Body of pancreas (tissue), 4 donors: ENCODE measurements around the gene RPS8. TPM values are rescaled to one million over a fixed set of nuclear protein-coding genes. Genes with fewer than 3 reads are reported as not detected.
A peak's percentile ranks its signal among the peaks of the same experiment; 100 is the strongest.

ENCODE experiments used
- ATAC-seq: fragments of 150-250 bp; one replicate; pipeline ENCODE4 v1.9.1; 2016
- DNase-seq, 4 donors: peaks; one replicate each; pipeline ENCODE4 v3.0.0-alpha.2; 2019
- H3K27ac ChIP-seq, 4 donors: fragments of 200-600 bp; sonication (generic); 1 replicate in 3 of 4; 2 replicates in 1 of 4; pipeline versions ENCODE4 v1.5.1 to v1.6.1; 2016 to 2019; ENCODE audit warnings: mild to moderate bottlenecking in 1 of 4, mixed read lengths in 1 of 4, moderate library complexity in 1 of 4
- H3K27me3 ChIP-seq, 2 donors: fragments of 200-600 bp; sonication (generic); one replicate each; pipeline ENCODE4 v1.6.0; 2016; ENCODE audit warnings: mild to moderate bottlenecking in 1 of 2
- H3K36me3 ChIP-seq, 2 donors: fragments of 200-600 bp; sonication (generic); replicated peaks in 1 of 2; 2 replicates each; pipeline ENCODE4 v1.5.1; 2016; ENCODE audit warnings: low read depth in 2 of 2; ENCODE audit not compliant: insufficient read depth in 1 of 2
- H3K4me1 ChIP-seq: fragments of 200-600 bp; sonication (generic); one replicate; pipeline ENCODE4 v1.6.0; 2016
- H3K4me3 ChIP-seq, 2 donors: fragments of 200-600 bp; sonication (generic); 1 replicate in 1 of 2; 2 replicates in 1 of 2; pipeline ENCODE4 v1.5.1; 2016 to 2019
- H3K9me3 ChIP-seq, 3 donors: fragments of 200-600 bp; sonication (generic); 1 replicate in 2 of 3; 2 replicates in 1 of 3; pipeline ENCODE4 v1.5.1; 2016
- CTCF ChIP-seq, 7 experiments: fragments of 450-650 bp in 4 of 7; fragments of 200-600 bp in 3 of 7; sonication (generic) in 3 of 7; IDR thresholded peaks; one replicate each; pipeline ENCODE4 v1.5.1; 2016 to 2019; ENCODE audit warnings: antibody characterized with exemption in 7 of 7
- POLR2A ChIP-seq, 3 donors: fragments of 450-650 bp; IDR thresholded peaks; one replicate each; pipeline ENCODE4 v1.6.1; 2016; ENCODE audit warnings: antibody characterized with exemption in 3 of 3, mild to moderate bottlenecking in 2 of 3
- WGBS, 2 donors: methylation state at CpG; one replicate each; pipeline ENCODE4 v1.1.5; 2017; 5-methylcytosine and 5-hydroxymethylcytosine counted together
- intact Hi-C: fragments of 100-400 bp; cut with DNase I; formaldehyde crosslinking; loops from one replicate; pipeline ENCODE4 v1.15.1; 2023
- total RNA-seq, 2 donors: library from RNA; depleted of rRNA; stranded (reverse); fragments of >200 nt; gene quantifications; one replicate each; pipeline ENCODE4 v1.1.0, GENCODE V29; 2016

Gene RPS8
- total RNA-seq, 2 donors from 2014 or later = 1,064 to 1,413 TPM

GRCh38 chr1:44798481-44799365, 23.4 kb downstream of the RPS8 start:
- no peaks in the 10 kb centered on the region for H3K36me3 ChIP-seq
- 79 to 81% methylated on average over 10 of the region's 10 CpGs for WGBS, 2 donors
- no peak for DNase-seq
- no peaks in the 10 kb centered on the region for H3K9me3 ChIP-seq
- no peak for TF ChIP-seq POLR2A (IDR thresholded peaks at IDR 0.05)
- no peak for TF ChIP-seq CTCF (IDR thresholded peaks at IDR 0.05)
- peak overlapping the region in 3 of 4 donors; percentile 85 to 99 (median 98) for H3K27ac ChIP-seq
- no peak for ATAC-seq
- H3K4me3 ChIP-seq = no peak overlapping the region
- no peaks in the 10 kb centered on the region for H3K27me3 ChIP-seq
- intact Hi-C loops = no loop called here
- H3K4me1 ChIP-seq = peaks cover 38% of the 10 kb centered on the region

- 0 to 1% methylated on average over 5 to 65 of the region's 79 CpGs for WGBS, 2 donors
- peak; percentile 91 to 95 (median 95) for TF ChIP-seq POLR2A (IDR thresholded peaks at IDR 0.05)
- peak; percentile 86 to 98 (median 96) for TF ChIP-seq CTCF (IDR thresholded peaks at IDR 0.05)
- peak within 1 kb of the TSS; percentile 85 to 99 (median 97) for H3K27ac ChIP-seq
- no peaks in the 10 kb centered on the region for H3K36me3 ChIP-seq
- peaks cover 38% of the 10 kb centered on the region for H3K4me1 ChIP-seq
- no peaks in the 10 kb centered on the region for H3K27me3 ChIP-seq
- DNase-seq (peak; percentile 98 to 99 (median 99)), ATAC-seq (peak; percentile 95)
- H3K4me3 ChIP-seq = peak within 1 kb of the TSS; percentile 42 to 80
- intact Hi-C loops = no loop called here
- H3K9me3 ChIP-seq = no peaks in the 10 kb centered on the region
These were observed 24.6 kb downstream of the RPS8 start, which contains the start of gene PLK3 for GRCh38 chr1:44799770-44800584. Gene PLK3, plus strand, starts transcription at chr1:44800377. Its CDS starts 87 bp downstream, at chr1:44800464.

- peak overlapping the region in 1 of 4 donors; percentile 62 for H3K27ac ChIP-seq
These were observed 26.4 kb downstream of the RPS8 start for GRCh38 chr1:44801491-44802305.

More at GRCh38 chr1:44801491-44802305, 26.4 kb downstream of the RPS8 start:
- no peak for ATAC-seq
- DNase-seq = peak in 1 of 4 donors; percentile 49
- H3K27me3 ChIP-seq = no peaks in the 10 kb centered on the region
- intact Hi-C loops = no loop called here
- no peaks in the 10 kb centered on the region for H3K9me3 ChIP-seq
- no peaks in the 10 kb centered on the region for H3K36me3 ChIP-seq
- peaks cover 52% of the 10 kb centered on the region for H3K4me1 ChIP-seq
- 75 to 76% methylated on average over 12 to 13 of the region's 13 CpGs for WGBS, 2 donors
- H3K4me3 ChIP-seq = no peak overlapping the region
- no peak for TF ChIP-seq POLR2A (IDR thresholded peaks at IDR 0.05)
- TF ChIP-seq CTCF (IDR thresholded peaks at IDR 0.05) = no peak
